ENCODE results near the gene TBL3.
A peak's percentile ranks its signal among the peaks of the same experiment; 100 is the strongest.

TBL3 gene

GRCh38 chr16:1968146-1968953, 3.5 kb upstream of the TBL3 start:
- Histone ChIP-seq H3K27me3 (replicated peaks) (no peaks in the 10 kb centered on the region), H3K27ac (no peak overlapping the region), H3K36me3 (replicated peaks) (peaks cover 9% of the 10 kb centered on the region), H3K4me3 (ENCODE audit: low read depth, low read length) (no peak overlapping the region)
- no peak for TF ChIP-seq CTCF (IDR thresholded peaks at IDR 0.05; ENCODE audit: low read depth, low read length, missing control alignments)
- DNase-seq: no peak
- in situ Hi-C loops (cut with HindIII; ENCODE audit: low pct_ligation_motif_present, low sequenced_read_pairs): no loop called here

- no peaks in the 10 kb centered on the region for H3K27me3 ChIP-seq (replicated peaks)
- H3K4me3 ChIP-seq (ENCODE audit: low read depth, low read length): peak overlapping the region; percentile 91
- H3K36me3 ChIP-seq (replicated peaks): peaks cover 32% of the 10 kb centered on the region
- TF ChIP-seq CTCF (IDR thresholded peaks at IDR 0.05; ENCODE audit: low read depth, low read length, missing control alignments): no peak
- DNase-seq: no peak
- H3K27ac ChIP-seq: peak overlapping the region; percentile 78
- in situ Hi-C loops (cut with HindIII; ENCODE audit: low pct_ligation_motif_present, low sequenced_read_pairs): no loop called here
These were observed 631 bp downstream of the TBL3 start for GRCh38 chr16:1972490-1972877.

GRCh38 chr16:1973461-1974156, 1.8 kb downstream of the TBL3 start:
- Histone ChIP-seq H3K36me3 (replicated peaks) (peaks cover 44% of the 10 kb centered on the region), H3K4me3 (ENCODE audit: low read depth, low read length) (no peak overlapping the region), H3K27ac (no peak overlapping the region), H3K27me3 (replicated peaks) (no peaks in the 10 kb centered on the region)
- no peak for TF ChIP-seq CTCF (IDR thresholded peaks at IDR 0.05; ENCODE audit: low read depth, low read length, missing control alignments)
- DNase-seq: no peak
- in situ Hi-C loops (cut with HindIII; ENCODE audit: low pct_ligation_motif_present, low sequenced_read_pairs): no loop called here

GRCh38 chr16:1974157-1975070, 2.6 kb downstream of the TBL3 start:
- no peak overlapping the region for H3K27ac ChIP-seq
- in situ Hi-C loops (cut with HindIII; ENCODE audit: low pct_ligation_motif_present, low sequenced_read_pairs): no loop called here
- no peak for TF ChIP-seq CTCF (IDR thresholded peaks at IDR 0.05; ENCODE audit: low read depth, low read length, missing control alignments)
- peaks cover 3% of the 10 kb centered on the region for H3K27me3 ChIP-seq (replicated peaks)
- H3K36me3 ChIP-seq (replicated peaks): peaks cover 47% of the 10 kb centered on the region
- no peak overlapping the region for H3K4me3 ChIP-seq (ENCODE audit: low read depth, low read length)
- DNase-seq: no peak

- in situ Hi-C loops (cut with HindIII; ENCODE audit: low pct_ligation_motif_present, low sequenced_read_pairs): no loop called here
- Histone ChIP-seq H3K27ac (no peak overlapping the region), H3K36me3 (replicated peaks) (peaks cover 47% of the 10 kb centered on the region), H3K4me3 (ENCODE audit: low read depth, low read length) (no peak overlapping the region), H3K27me3 (replicated peaks) (peaks cover 15% of the 10 kb centered on the region)
- DNase-seq: no peak
- TF ChIP-seq CTCF (IDR thresholded peaks at IDR 0.05; ENCODE audit: low read depth, low read length, missing control alignments): no peak
These were observed 3.8 kb downstream of the TBL3 start for GRCh38 chr16:1975432-1976215.

Data from brain microvascular endothelial cell (primary cell).